CD4-positive, alpha-beta T cell treated with Interleukin-15 for 4 hours (primary cell): ENCODE results near the gene BAX.
A peak's percentile ranks its signal among the peaks of the same experiment; 100 is the strongest.

Source experiments
- DNase-seq: peaks from one replicate; pipeline ENCODE4 v3.0.0-alpha.2; 2020; ENCODE audit warnings: low spot score

BAX gene

DNA sequence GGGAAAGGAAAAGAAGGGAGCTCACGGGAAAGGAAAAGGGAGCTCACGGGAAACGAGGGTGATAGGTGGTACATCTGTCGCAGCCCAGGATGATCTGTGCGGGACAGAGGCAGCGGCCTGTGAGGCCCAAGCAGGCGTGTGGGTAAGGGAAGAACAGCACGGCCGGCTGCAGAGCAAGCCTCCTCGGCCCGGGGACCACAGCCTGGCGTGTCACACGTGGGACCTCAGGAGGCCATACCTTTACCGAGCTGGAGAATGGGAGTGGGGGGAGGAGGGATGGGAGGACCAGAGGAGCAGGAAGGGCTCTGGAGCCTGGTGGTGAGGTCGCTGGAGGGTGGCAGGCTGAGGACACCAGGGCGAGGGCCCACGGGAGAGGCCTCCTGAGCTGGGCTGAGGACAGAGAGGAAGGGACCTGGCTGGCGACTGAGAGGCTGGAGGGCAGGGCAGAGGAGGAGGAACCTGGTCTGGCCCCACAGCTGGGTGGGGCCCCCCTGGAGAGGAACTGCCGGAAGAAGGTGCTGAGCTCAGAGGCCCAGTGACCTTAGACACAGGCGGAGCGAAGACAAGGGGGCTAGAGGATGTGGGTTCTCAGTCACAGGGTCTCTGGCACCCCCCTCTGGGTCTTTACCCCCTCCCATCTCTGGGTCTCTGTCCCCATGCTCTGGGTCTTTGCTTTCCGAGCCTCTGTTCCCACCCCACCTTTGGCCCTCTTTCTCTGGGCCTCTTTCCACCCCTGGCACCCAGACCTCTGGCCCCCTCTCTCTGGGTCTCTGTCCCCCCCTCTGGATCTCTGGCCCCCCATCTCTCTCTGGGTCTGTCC lies 7.6 kb downstream of the BAX start:
- DNase-seq: peak; percentile 36

- no peak for DNase-seq
These were observed 8.1 kb downstream of the BAX start for GRCh38 chr19:48962849-48963165.

DNA sequence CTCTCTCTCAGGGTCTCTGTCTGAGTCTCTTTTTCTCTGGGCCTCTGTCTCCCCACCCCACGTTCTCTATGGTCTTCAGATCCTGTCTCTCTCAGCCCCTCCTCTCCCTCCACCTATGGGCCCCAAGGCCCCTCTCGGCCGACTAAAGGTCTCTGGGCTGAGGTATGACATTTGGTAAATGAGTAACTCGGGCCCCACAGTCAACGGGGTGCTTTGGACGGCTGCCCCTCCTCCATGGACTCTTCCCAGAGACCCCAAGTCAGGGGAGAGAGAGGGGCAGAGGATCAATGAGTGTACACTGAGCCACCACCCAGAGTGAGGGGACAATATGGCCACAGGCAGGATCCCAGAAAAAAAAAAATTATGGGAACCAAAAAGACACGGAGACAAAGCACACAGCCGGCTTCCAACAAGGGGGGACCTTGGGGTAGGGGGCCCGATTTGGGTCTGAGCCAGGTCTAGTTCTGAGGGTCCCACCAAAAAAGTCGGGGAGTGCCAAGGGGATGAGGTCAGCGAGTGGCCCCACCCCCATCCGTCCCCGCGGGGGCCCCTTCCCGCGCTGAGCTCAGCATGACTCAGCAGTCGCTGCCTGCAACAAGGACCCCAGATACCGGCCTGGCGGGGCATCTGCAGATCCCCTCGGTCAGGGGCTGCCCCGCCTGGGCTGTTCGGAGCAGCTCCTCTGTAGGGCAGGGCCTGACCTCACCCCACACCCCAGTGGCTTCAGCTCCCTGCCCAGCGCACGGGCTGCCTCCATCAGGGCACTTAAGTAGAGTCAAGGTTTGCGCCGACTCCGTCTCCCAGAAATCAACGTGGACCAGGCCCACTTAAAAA lies 8.9 kb downstream of the BAX start:
- DNase-seq: peak; percentile 51

DNA sequence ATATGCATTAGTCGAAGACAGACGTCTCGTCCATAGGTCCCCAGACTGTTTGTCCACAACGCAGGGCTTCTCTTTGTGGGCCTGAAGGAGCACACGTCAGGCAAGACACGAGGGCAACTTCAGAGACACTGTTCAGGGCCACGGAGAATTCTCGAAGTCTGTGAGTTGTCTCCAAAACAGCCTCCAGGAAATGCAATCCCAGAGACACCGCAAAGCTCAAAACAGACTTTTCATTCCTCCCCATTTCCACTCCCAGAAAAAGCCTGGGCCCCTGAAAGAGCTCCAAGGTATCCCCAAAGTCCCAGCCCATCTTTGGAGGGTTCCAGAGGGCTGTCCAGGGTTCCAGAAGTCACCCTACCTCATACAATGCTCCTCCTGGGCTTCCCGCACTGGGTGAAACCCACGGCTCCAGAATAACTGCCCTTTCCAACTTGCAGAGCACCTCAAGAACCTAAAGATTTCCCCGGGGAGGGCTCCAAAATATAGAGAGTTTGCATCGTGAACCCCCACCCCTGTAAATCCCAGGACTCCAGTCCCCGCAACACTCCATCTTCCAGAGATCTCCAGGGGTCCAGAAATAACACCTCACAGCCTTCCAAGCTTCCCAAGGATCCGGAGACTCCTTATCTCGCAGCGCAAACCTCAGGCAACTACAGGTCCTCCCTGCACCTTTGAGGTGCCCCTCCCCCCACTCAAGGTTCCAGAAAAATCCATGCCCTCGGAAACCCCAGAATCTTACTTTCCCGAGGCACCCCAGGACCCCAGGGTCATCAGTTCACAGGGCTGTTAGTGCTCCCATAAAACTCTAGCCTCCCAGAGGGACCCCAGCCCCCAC lies 9.7 kb downstream of the BAX start:
- no peak for DNase-seq

- DNase-seq: peak; percentile 90
These were observed 10.5 kb downstream of the BAX start, which contains the start of gene FTL for GRCh38 chr19:48965040-48965805. Gene FTL (plus strand): TSS chr19:48965309. CDS start chr19:48965508, 199 bp downstream.

DNA sequence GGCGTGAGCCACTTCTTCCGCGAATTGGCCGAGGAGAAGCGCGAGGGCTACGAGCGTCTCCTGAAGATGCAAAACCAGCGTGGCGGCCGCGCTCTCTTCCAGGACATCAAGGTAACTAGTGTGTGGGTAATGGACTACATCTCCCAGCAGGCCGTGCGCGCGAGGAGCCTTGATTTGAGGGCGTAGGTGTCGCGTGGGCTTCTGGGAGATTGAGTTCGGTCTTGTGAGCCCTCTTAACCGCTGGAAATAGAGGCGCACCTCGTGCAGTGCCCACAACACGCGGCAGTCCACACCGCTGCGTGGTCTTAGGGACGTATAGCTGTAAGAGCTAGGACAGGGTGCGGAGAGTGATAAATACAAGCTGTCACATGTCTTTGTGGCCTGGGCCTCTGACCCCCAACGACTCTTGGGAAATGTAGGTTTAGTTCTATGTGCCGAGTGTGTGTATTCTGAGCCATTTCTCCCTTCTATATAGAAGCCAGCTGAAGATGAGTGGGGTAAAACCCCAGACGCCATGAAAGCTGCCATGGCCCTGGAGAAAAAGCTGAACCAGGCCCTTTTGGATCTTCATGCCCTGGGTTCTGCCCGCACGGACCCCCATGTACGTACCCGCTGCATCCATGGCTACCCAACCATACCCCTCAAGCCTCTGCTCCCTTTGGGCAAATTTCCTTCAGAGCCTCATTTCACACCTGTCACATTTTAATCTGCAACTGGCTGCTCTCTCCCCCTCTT lies 11.3 kb downstream of the BAX start:
- peak; percentile 89 for DNase-seq

- no peak for DNase-seq
These were observed 12.1 kb downstream of the BAX start for GRCh38 chr19:48966541-48967345.

DNA sequence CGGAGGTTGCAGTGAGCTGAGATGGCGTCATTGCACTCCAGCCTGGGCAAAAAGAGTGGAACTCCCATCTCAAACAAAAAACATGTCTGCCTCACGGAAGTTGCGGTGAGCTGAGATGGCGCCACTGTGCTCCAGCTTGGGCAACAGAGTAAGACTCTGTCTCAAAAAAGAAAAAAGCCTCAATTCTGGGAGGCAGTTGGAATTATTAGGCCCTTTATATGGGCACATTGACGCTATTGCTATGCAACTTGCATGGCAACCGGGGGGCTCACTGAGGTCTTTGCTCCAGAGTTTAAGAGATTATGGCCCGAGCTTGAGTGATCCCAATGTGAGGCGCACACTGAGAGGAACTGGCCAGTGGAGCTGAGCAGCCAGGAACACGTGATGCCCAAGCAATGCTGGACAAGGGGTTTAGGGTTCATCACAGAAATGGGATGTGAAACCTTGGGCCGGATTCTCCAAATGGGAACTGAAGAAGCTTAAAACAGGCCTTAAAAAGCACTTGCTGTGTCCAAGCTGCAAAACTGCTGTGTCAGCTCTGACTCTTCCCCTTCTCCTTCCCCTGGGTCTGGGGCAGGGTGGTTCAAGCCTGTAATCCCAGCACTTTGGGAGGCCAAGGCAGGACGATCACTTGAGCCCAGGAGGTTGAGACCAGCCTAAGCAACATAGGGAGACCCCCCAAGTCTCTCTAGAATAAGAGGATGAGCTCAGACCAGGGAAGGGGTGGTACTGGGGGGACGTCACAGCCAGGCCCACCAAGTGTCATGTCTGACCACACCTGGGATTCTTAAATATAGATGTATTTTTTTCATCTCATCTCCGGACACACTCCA lies 12.9 kb downstream of the BAX start:
- DNase-seq: no peak

DNA sequence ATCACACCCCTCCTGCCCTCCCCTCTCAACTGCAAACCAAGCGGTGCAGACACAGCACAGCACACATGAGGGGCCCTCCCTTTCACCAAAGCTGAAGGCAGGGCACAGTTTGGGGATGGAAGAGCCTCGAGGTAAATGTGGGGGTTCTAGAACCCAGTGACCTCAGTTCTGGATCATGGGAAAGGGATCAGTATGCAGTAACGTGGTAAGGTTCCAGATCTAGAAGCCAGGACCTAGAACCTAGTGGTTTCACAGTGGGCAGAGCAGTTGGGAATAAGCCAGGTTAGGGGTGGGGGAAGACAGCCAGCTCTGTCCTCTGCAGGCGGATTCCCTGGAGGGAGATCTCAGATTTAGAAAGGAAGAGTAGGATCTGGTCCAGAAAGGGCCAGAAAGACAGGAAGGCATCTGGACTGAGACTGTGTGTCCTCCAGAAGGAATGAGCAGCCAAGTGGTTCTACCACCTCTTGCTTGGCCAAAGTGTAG lies 13.5 kb downstream of the BAX start:
- no peak for DNase-seq

- no peak for DNase-seq
These were observed 14.1 kb downstream of the BAX start for GRCh38 chr19:48968813-48969218.

DNA sequence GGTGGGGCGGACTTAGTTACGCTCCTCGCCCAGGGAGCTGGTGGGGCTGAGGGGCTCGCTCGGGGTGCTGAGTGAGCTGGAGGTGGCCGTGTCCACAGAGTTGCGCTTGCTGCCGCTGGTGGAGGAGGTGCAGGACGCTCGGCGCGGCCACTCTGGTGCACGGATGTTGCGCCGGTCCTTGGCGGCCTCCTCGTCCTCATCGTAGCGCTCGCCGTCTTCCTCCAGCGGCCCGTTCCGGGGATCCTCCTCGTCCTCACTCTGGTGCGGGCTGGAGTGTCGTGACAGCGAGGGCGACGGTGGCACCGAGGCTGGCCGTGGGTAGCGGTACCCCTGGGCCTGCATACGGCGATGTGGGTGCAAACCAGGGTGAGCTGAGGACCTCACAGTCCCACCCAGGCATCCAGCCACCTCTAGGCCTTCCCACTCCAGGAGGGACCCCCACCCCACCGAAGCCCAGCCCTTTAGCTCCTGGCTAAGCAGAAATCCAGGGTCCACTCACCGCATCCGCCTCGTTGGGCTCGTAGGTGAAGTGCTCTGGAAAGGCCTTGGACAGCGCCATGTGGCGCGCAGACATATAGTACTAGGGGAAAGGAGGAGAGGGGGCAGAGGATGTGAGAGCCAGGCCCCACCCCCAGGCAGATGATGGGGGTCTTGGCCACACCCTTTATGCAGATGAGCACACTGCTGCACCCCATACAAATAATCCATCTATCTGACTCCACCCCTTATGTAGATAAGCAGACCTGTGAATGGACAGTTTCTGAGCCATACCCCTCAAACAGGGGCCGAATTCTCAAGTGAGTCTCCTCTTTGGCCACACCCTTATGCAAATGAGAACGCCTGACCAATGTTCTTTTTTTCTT lies 14.8 kb downstream of the BAX start:
- DNase-seq: no peak

DNA sequence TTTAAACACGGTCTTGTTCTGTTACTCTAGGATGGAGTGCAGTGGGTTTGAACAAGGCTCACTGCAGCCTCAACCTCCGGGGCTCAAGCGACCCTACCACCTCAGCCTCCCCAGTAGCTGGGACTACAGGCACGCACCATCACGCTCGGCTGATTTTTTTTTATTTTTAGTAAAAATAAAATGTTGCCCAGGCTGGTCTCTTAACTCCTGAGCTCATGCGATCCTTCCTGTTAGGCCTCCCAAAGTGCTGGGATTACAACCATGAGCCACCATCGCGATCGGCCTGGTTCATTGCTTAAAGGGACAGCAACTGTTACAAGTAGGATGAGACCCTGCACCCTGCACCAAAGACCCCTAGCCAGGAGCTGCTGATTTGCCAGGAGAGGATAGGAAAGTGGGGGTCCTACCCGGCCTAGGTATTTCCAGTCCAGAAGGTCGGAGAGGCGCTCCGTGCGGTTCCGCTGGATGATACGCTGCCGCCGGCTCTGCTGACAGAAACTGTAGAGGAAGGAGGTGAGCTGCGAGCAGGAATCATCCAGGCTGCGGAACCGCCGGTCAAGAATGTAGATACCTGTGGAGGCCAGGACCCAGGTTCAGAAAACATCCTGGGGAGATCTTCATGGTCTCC lies 15.6 kb downstream of the BAX start:
- no peak for DNase-seq

- peak; percentile 81 for DNase-seq
These were observed 16.3 kb downstream of the BAX start for GRCh38 chr19:48970923-48971395.

GRCh38 chr19:48975947-48976847 lies 21.5 kb downstream of the BAX start:
- peak; percentile 30 for DNase-seq

- no peak for DNase-seq
These were observed 22.4 kb downstream of the BAX start for GRCh38 chr19:48977061-48977460.

DNA sequence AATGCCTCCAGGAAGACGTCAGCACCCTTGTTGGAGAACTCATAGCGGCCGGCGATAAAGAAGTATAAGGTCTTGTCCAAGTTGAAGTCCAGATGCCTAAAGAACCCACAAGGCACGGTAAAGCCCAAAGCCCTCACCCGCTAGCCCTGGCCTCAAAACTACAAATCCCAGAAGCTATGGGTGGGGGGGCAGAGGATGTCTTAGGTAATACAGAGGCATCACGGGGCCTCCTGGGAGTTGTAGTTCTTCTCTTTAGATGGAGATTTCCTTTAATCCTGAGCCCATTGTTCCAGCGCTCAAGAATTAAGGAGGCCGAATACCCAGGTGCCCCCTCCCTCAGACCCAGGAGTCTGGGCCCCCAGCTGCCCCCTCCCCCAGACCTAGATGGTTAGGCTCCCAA lies 27.6 kb downstream of the BAX start:
- no peak for DNase-seq
